Measurements from ENCODE around the gene SYNJ2. TPM values are rescaled to one million over a fixed set of nuclear protein-coding genes. Genes with fewer than 3 reads are reported as not detected.
A peak's percentile ranks its signal among the peaks of the same experiment; 100 is the strongest.

The SYNJ2 gene
- total RNA-seq, 2 donors from 2014 or later = 10.2 to 23.4 TPM

DNA sequence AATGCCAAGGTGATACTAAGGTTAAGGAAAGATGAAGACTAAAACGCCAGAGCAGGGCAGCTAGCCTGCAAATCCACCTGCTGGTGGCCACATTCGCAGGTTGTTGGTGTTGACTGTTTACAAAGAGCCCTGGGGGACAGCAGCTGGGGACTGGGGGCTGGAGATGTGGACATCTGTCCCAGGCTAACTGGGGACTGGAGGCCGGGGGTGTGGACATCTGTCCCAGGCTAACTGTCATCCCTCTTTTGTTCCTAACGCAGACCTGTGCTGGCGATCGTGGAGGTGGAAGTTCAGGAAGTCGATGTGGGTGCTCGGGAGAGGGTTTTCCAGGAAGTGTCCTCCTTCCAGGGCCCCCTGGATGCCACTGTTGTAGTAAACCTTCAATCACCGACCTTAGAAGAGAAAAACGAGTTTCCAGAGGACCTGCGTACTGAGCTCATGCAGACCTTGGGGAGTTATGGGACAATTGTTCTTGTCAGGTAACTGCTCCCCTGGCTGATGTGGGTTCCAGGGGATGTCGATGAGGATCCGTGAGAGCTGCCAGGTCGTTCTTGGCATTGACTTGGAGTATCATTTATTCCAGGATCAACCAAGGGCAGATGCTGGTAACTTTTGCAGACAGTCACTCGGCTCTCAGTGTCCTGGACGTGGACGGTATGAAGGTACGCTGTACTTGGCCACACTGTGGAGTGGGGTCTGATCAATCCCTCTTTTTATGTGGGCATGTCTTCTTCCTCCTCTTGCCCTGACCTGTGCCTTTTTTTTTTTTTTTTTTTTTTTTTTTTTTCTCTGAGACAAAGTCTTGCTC, 99.4 kb downstream of the SYNJ2 start:
- intact Hi-C loops (cut with DNase I) = no loop called here
- no peak for DNase-seq
- ATAC-seq = no peak

DNA sequence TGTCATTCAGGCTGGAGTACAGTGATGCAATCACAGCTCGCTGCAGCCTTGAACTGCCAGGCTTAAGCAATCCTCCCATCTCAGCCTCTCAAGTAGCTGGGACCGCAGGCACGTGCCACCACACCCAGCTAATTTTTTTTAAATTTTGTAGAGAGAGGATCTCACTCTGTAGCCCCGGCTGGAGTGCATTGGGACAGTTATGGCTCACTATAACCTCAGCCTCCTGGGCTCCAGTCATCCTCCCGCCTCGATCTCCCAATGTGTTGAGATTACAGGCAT, 99.9 kb downstream of the SYNJ2 start:
- intact Hi-C loops (cut with DNase I) = no loop called here
- no peak for ATAC-seq
- no peak for DNase-seq

DNA sequence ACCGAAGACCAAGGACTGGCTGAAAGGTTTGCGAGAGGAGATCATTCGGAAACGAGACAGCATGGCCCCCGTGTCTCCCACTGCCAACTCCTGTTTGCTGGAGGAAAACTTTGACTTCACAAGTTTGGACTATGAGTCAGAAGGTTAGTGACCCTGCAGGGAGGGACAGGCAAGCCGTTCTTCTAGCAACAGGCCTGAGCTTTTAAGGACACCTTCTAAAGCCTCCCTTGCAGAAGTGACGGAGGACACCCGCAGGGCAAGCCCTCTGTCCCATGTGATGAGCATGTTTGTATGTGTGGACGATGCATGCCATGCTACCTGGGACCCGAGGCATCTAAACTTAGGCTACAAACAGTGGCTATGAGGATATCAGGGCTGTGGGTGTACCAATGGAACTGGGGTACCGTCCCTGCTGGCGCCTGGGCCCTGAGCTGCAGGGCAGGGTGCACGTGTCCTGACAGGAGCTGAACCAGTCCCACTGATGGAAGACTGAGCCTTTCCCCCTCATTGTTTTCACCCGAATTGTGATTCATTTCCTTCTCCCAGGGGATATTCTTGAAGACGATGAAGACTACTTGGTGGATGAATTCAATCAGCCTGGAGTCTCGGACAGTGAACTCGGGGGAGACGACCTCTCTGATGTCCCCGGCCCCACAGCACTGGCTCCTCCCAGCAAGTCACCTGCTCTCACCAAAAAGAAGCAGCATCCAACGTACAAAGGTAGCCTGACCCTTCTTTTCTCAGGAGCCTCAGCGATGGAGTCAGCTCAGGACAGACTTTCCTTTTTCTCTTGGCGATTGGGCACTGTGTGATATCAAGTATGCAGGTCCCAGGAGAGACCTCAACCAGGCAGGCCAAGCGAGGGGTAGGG, 102.0 kb downstream of the SYNJ2 start:
- intact Hi-C loops (cut with DNase I) = no loop called here
- ATAC-seq (no peak), DNase-seq (no peak)

DNA sequence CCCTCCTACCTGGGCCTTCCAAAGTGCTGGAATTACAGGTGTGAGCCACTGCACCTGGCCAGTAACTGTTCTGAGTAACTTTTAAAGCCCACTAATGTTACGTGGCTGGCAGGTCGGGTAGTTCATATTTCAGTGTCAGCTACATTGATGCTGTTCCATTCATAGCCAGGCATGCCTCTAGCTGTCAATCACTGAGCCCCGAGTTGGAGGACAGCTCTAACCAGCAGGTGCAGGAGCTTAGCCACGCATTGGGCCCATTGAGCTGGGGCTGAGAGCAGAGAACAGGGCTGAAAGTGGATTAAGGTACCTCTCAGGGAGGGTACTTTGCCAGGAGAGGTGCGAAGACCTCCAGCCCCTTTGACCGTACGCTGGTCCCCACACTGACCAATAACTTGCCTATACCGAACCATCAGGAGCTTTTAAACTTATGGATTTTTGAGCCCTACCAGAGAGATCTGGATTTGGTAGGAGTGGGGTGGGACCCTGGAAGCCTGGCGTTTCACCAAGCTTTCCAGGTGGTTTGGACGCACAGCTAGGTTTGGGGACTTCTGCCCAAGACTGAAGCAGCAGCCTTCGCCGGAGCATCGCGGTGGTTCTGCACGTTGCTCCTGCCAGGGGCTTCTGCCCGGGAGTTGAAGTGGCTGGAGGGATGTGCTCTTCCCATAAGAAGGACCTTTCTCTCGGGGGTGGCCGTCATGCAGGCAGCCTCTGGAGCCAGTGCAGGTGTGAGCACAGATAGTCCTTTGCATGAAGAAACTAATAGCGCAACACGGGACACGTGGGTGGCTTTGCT, 103.8 kb downstream of the SYNJ2 start:
- ATAC-seq (no peak), DNase-seq (no peak)
- intact Hi-C loops (cut with DNase I) = no loop called here

DNA sequence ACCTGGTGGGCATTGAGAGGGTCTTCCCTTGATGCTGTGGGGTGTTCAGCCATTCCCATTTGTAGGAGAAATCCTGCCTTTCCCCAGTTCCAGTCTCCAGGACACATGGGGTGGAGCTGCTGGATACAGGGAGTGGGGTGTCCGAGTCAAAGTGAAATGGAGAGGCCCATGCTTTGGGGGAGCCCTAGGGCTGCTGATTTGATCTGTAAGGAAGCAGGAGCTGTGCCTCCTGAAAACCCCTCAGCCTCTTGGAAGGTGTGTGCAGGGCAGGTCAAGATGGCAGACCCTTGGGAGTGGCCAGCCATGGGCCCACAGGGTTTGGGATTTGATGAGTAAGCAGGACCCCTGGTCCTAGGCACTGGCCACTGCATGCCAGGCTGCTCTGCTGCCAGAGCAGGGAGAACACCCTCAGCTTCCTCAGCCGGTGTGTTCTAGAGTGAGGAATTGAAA, 104.4 kb downstream of the SYNJ2 start:
- DNase-seq (no peak), ATAC-seq (peak in 1 of 2 donors; percentile 11)
- intact Hi-C loops (cut with DNase I) = no loop called here

DNA sequence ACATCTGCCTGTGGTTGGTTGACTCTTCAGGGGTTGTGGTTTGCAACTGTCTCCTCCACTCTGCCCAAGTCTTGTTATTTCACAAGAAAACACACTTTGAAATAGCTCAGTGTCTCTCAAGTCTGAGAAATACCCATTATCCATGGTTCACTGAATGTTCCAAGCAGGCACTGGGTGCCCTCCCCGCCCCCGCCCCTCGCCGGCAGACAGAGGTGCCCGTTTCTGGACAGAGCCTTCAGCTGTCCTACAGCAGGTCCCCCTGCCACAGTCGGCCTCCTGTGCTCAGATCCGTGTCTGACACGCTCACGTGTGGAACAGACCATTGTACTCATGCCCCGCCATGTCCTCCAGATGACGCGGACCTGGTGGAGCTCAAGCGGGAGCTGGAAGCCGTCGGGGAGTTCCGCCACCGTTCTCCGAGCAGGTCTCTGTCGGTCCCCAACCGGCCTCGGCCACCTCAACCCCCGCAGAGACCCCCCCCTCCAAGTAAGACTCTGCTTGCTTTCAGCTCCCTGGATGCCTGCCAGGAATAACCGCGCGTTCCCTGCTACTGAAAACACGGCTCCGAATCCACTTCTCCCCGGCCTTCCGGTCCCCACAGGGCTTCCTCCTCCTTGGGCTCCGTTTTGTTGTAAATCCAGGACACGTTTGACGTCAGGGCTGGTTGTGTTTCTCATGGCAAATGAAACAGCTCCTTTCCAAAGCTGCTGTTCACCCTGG, 105.0 kb downstream of the SYNJ2 start:
- intact Hi-C loops (cut with DNase I) = no loop called here
- peak in 1 of 2 donors; percentile 37 for ATAC-seq
- DNase-seq = peak; percentile 74

DNA sequence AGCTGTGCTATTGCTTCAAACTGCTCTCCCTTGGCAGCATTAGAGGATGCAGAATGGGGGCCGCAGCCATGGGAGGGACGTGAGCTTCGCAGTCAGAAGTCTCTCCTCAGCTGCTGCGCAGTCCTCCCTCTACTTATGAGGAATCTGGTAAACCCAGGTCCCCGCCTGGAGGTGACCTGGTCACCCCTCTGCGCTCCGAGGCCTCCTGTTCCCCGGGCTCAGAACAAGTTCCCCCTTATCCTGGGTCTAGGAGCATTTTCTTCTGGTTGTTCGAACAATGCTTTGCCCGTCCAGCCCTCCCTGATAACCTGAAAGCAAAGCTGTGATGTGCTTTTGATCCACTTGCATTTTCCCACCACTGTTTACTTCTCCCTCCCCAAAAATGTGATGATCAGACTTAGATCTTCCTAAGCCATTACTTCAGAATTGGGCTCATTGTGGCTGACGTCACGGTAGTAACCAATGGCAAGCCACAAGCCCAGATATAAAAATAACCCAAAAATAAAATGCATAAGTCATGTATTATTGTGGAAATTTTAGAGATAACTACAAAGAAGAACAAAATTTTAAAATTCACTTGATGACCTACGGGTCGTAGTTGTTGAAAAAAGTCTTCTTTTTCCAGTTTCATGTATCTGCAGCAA, 105.7 kb downstream of the SYNJ2 start:
- intact Hi-C loops (cut with DNase I) = no loop called here
- no peak for ATAC-seq
- no peak for DNase-seq

DNA sequence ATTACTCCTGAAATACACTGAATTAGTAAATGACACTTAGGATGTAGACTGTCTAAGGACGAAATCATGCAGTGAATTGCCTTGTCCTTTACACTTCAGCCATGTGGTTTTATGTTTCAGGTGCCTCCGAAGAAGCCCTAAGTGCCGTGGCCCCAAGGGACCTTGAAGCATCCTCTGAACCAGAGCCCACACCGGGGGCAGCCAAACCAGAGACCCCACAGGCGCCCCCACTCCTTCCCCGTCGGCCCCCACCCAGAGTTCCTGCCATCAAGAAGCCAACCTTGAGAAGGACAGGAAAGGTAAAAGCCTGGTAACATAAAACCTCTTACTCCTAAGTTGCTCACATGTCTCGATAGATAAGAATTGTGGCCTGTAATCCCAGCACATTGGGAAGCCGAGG, 111.1 kb downstream of the SYNJ2 start:
- ATAC-seq (no peak), DNase-seq (no peak)
- intact Hi-C loops (cut with DNase I) = no loop called here

DNA sequence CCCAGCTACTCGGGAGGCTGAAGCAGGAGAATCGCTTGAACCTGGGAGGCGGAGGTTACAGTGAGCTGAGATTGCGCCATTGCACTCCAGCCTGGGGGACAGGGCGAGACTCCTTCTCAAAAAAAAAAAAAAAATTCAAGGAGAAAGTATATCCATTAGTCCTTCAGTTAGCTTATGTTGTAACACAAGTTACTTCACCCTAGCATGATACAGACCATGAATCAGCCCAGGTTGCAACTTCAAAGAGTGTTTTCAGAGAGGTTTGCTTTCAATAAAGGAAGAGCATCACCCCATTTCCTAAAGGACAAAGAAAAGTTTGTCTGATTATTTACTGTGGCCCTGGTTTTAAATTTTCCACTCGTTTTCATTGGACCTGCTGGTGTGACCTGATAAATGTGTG, 113.4 kb downstream of the SYNJ2 start:
- intact Hi-C loops (cut with DNase I) = no loop called here
- DNase-seq (no peak), ATAC-seq (no peak)

DNA sequence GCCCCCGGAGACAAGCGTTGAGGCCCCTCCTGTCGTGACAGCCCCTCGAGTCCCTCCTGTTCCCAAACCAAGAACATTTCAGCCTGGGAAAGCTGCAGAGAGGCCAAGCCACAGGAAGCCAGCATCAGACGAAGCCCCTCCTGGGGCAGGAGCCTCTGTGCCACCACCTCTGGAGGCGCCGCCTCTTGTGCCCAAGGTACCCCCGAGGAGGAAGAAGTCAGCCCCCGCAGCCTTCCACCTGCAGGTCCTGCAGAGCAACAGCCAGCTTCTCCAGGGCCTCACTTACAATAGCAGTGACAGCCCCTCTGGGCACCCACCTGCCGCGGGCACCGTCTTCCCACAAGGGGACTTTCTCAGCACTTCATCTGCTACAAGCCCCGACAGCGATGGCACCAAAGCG, 114.0 kb downstream of the SYNJ2 start:
- DNase-seq = no peak
- no peak for ATAC-seq
- intact Hi-C loops (cut with DNase I) = no loop called here

DNA sequence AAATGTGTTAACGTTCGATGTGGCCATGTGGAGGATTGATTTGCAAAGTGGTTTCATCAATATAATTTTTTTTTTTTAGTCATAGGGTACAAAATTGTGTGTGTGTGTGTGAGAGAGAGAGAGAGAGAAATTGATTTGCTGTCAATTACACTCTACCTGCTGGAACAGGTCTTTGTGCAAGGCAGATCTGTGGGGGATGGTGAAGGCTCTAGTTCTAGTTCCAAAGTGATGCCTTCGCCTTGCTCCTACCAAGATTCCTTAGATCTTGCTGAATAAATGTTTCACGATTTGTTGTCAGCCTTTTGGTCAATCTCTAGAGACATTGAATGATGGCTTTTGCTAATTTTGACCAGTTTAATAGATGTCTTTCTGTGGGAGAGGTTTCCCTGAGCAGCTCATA, 121.6 kb downstream of the SYNJ2 start:
- DNase-seq (no peak), ATAC-seq (no peak)
- intact Hi-C loops (cut with DNase I) = no loop called here

DNA sequence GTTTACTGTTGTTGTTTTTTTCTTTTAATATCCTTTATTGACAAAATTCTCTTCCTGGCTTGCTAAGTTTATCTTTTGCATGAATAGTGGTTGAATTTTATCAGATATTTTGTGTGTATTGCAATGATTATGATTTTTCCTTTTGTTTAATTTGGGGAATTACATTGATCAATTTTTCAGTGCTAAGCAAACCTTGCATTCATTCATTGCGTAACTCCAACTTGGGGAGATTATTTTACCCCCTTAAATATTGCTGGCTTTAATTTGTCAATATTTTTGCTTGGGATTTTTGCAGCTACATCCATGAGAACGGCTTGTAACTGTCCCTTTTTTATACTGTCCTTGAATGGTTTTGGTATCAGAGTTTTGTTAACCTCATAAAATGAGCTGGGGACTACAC, 123.0 kb downstream of the SYNJ2 start:
- DNase-seq = no peak
- no peak for ATAC-seq
- intact Hi-C loops (cut with DNase I) = no loop called here

DNA sequence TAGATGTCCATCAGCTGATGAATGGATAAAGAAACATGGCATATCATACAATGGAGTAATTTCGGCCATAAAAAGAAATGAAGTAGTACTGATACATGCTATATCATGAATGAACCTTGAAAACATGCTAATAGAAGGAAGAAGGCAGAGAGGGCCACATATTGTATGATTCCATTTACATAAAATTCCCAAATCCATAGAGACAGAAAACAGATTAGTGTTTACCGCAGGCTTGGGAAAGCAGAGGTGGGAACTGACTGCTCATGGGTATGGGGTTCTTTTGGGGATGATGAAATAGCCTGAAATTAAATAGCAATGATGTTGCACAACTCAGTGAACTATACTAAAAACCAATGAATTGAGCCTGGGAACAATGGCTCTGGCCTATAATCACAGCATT, 128.1 kb downstream of the SYNJ2 start:
- intact Hi-C loops (cut with DNase I) = no loop called here
- DNase-seq (no peak), ATAC-seq (no peak)

DNA sequence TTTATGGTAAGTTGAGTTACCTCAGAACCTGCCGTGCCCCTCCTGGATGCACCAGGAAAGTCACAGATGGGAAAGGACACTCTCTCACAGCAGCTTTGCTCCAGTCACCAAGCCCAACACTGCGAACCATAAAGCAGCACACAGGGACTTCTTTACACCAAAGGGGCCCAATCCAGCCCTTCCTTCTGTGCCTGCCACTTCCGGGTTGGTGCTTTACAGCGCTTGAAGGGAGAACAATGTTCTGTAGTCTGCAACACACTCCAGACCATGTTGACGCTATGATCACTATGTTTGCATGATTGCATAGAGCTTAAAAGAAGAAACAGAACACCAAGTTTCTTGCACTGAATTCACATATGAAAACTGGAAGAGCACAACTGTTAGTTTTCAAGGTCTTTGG, 129.3 kb downstream of the SYNJ2 start:
- no peak for DNase-seq
- intact Hi-C loops (cut with DNase I) = no loop called here
- ATAC-seq = no peak

DNA sequence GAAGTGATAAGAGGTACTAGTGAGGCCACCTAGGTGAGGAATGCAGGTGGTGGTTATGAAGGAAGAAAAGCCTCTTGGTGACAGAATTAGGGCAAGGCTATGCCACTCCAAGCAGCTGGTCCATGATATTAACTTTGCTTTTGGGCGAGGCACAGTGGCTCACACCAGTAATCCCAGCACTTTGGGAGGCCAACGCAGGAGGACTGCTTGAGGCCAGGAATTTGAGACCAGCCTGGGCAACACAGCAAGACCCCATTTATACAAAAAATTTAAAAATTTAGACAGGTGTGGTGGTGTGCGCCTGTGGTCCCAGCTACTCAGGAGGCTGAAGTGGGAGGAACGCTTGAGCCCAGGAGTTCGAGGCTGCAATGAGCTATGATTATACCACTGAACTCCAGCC, 130.3 kb downstream of the SYNJ2 start:
- no peak for DNase-seq
- ATAC-seq = no peak
- intact Hi-C loops (cut with DNase I) = no loop called here

DNA sequence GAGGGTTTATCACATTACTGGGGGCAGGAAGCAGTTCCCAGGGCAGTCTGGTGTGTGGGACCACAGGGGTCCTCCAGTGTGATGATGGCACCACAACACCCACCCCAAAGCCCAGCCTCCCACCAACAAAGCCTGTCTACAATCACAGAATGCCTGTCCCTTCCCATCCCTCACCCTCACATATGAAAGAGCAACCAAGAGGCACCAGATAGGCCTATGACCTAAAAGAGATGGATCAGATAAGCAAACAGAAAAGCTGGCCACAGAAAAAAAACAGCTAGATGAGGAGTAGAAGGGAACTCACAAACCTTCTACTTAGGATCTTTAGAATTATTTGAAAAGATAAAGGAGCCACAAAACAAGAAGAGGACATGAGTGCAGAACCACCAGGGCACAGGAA, 132.1 kb downstream of the SYNJ2 start:
- intact Hi-C loops (cut with DNase I) = no loop called here
- no peak for ATAC-seq
- no peak for DNase-seq

DNA sequence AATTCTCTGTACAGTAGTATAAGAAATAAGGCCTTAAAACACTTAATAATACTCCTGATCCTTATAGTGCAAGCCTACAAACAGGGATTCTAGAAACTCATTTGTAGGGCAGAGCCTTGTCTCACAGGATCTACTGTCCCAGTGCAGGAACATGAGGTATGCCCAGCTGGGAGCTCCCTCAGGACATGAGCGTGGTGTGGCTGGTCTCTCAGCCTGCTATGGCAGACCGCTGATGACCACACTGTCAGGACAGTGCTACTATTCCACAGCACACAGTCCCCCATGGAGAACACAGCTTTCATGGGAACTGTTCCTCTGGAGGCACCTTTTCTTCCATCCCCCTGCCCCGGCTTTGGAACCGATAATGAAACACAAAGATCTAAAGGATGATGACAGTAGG, 133.4 kb downstream of the SYNJ2 start:
- intact Hi-C loops (cut with DNase I) = no loop called here
- no peak for ATAC-seq
- no peak for DNase-seq

DNA sequence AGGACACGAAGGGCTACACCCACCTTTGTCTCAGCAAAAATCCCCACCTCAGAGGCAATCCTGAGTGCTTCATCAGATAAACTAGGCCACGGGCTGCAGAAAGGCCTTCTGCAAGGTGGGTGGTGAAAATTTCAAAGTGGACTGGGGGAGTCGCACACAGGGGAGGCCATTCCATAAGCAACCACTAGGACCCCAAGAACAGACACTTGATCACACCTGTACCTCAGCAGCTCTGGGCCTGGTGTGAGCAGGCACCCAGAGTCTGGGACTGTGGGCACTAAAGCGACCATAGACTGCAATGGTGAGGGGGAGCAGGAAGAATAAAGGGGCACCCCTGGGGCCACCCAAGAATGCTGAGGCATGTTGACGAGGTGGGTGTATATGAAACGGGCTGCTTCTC, 133.8 kb downstream of the SYNJ2 start:
- no peak for ATAC-seq
- no peak for DNase-seq
- intact Hi-C loops (cut with DNase I) = no loop called here

DNA sequence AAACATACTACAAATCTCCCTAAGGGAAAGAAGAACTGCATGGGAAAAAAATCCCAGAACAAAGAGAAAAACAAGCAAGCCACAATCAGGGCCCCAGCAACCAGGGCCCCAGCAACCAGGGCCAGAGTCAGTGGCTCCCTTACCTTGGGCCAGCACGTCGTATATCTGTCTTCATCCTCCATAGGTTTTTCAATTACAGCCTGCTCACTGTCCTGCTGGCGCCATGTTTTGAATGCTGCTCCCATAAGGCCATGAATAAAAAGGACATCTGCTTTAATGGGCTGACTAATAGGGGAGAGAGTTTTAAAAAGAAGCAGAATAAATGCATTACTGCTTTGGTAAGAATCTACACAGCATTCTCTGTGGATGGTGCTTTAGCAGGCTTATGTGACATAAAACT, 137.2 kb downstream of the SYNJ2 start:
- no peak for ATAC-seq
- DNase-seq = no peak
- intact Hi-C loops (cut with DNase I) = no loop called here

All from left cardiac atrium (tissue), 4 donors.